SK-N-MC (cell line): Measurements from ENCODE around the gene NOP14.

Source experiments
- EZH2 ChIP-seq: fragments of 200-600 bp; sonication (generic); IDR thresholded peaks from one replicate; pipeline ENCODE4 v1.6.1; 2017; ENCODE audit warnings: antibody characterized with exemption
- POLR2AphosphoS5 ChIP-seq: IDR thresholded peaks from 2 replicates; pipeline ENCODE4 v1.6.1; 2012; ENCODE audit warnings: mild to moderate bottlenecking, low read depth, low read length, borderline replicate concordance

DNA sequence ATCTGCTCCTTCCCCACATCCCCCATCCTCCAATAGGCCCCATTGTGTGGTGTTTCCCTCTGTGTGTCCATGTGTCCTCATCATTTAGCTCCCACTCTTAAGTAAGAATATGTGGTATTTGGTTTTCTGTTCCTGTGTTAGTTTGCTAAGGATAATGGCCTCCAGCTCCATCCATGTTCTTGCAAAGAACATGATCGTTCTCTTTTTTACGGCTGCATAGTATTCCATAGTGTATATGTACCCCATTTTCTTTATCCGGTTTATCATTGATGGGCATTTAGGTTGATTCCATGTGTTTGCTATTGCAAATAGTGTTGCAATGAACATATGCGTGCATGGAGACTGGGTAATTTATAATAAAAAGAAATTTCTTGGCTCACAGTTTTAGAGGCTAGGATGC, 31.7 kb upstream of the NOP14 start:
- TF ChIP-seq EZH2 (no peak), POLR2AphosphoS5 (no peak)
